ENCODE measurements around the gene TBC1D13. TPM values are rescaled to one million over a fixed set of nuclear protein-coding genes. Genes with fewer than 3 reads are reported as not detected.

The TBC1D13 gene
- total and polyA plus RNA-seq, 10 of the 15 experiments (the other 5 are each of a cell fraction or from before 2014, with no cell fraction given): 3.0 to 23.1 (median 16.5) TPM

- TF ChIP-seq IKZF1 (conservative IDR thresholded peaks at IDR 0.05): no peak
- no peak for TF ChIP-seq YBX1 (IDR thresholded peaks at IDR 0.05)
Measured at GRCh38 chr9:128790536-128790935, 3.5 kb downstream of the TBC1D13 start (continued).

DNA sequence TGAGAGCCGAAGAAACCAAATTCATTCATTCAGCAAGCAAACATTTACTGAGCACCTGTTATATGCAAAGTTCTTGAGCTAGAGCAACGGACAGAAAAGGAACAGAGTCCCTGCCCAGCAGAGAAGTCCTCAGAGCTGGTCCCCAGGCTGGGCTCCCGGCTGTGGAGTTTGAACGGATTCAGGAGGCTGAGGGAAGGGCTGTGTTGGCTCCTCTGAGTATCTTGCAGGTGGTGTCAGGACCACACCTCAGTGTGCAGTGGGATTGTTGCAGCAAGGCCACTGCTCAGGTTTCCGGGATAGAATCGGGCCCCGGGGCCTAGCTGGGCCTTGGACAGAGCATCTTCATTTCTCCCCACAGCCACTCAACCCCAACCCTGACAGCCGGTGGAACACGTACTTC, 5.1 kb downstream of the TBC1D13 start:
- Histone ChIP-seq H3K27me3 (replicated peaks in 1 of 2; ENCODE audit: control insufficient read depth in 2 of 2, insufficient read depth in 2 of 2, low read length in 1 of 2) (no peaks in the 10 kb centered on the region), H3K36me3 (ENCODE audit: control insufficient read depth in 2 of 2, insufficient read depth in 2 of 2, low read length in 1 of 2) (peaks cover 1 to 13% of the 10 kb centered on the region in 2 experiments), H2AFZ (ENCODE audit: control insufficient read depth, low read depth, low read length) (no peak overlapping the region), H4K20me1 (ENCODE audit: control insufficient read depth, insufficient read depth) (no peaks in the 10 kb centered on the region), H3K4me2 (ENCODE audit: control insufficient read depth, insufficient read depth) (no peak overlapping the region), H3K9ac (ENCODE audit: control insufficient read depth, insufficient read depth, low read length) (no peak overlapping the region), H3K79me2 (ENCODE audit: control insufficient read depth, insufficient read depth, low read length) (peaks cover 16% of the 10 kb centered on the region), H3K27ac (ENCODE audit: control insufficient read depth, insufficient read depth) (no peak overlapping the region), H3K4me1 (ENCODE audit: control insufficient read depth, insufficient read depth, low read length) (peaks cover 10% of the 10 kb centered on the region), H3K9me3 (replicated peaks; ENCODE audit: control insufficient read depth, insufficient read depth, low read length) (no peaks in the 10 kb centered on the region), H3K4me3 (no peak overlapping the region)
- ChIA-PET CTCF (interaction anchor here (1.1 kb wide), 1 partner anchor 26 kb away, joined by 3 read pairs; the partner anchor contains the start of gene ENDOG), RAD21 (ENCODE audit: unreplicated experiment) (no interaction called here), SMC1A (ENCODE audit: uncharacterized antibody, unreplicated experiment) (interaction anchor here (0.5 to 0.6 kb wide), 3 partner anchors 8 to 114 kb away, joined by 3 read pairs; no protein-coding TSS in a partner anchor), POLR2A (no interaction called here)
- in situ Hi-C loops (cut with MboI): no loop called here
- BruUV-seq (replicated peaks): no TSS peak
- intact Hi-C loops (cut with micrococcal nuclease; ENCODE audit: unreplicated experiment): no loop called here
- over 99% methylated on average over 9 of the region's 9 CpGs for WGBS (ENCODE audit: insufficient coverage, insufficient replicate concordance, low lambda C conversion rate, missing lambda C conversion rate)
- FAIRE-seq (no peak), DNase-seq (ENCODE audit: low read depth, low spot score) (no peak), ATAC-seq (no peak)
- TF ChIP-seq, protein P1, sequence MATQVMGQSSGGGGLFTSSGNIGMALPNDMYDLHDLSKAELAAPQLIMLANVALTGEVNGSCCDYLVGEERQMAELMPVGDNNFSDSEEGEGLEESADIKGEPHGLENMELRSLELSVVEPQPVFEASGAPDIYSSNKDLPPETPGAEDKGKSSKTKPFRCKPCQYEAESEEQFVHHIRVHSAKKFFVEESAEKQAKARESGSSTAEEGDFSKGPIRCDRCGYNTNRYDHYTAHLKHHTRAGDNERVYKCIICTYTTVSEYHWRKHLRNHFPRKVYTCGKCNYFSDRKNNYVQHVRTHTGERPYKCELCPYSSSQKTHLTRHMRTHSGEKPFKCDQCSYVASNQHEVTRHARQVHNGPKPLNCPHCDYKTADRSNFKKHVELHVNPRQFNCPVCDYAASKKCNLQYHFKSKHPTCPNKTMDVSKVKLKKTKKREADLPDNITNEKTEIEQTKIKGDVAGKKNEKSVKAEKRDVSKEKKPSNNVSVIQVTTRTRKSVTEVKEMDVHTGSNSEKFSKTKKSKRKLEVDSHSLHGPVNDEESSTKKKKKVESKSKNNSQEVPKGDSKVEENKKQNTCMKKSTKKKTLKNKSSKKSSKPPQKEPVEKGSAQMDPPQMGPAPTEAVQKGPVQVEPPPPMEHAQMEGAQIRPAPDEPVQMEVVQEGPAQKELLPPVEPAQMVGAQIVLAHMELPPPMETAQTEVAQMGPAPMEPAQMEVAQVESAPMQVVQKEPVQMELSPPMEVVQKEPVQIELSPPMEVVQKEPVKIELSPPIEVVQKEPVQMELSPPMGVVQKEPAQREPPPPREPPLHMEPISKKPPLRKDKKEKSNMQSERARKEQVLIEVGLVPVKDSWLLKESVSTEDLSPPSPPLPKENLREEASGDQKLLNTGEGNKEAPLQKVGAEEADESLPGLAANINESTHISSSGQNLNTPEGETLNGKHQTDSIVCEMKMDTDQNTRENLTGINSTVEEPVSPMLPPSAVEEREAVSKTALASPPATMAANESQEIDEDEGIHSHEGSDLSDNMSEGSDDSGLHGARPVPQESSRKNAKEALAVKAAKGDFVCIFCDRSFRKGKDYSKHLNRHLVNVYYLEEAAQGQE (IDR thresholded peaks at IDR 0.05; ENCODE audit: low read depth, low read length): no peak
- TF ChIP-seq GATAD2B (conservative IDR thresholded peaks at IDR 0.05; ENCODE audit: low read depth) (no peak), DPF2 (IDR thresholded peaks at IDR 0.05) (no peak), ZBTB40 (IDR thresholded peaks at IDR 0.05; ENCODE audit: borderline replicate concordance) (no peak), RUNX3 (IDR thresholded peaks at IDR 0.05; ENCODE audit: low read length) (no peak), RAD21 (IDR thresholded peaks at IDR 0.05; ENCODE audit: insufficient read depth, low read depth, low read length) (no peak), CHD1 (IDR thresholded peaks at IDR 0.05; ENCODE audit: low read depth, low read length) (no peak), SMAD1 (IDR thresholded peaks at IDR 0.05; ENCODE audit: low read depth, partially characterized antibody) (no peak), YBX1 (IDR thresholded peaks at IDR 0.05) (no peak), NBN (IDR thresholded peaks at IDR 0.05) (no peak)
